DMS153 (cell line): Measurements from ENCODE around the gene JKAMP.

ENCODE experiments used
- DNase-seq: peaks from one replicate; lab custom pipeline; 2025; lab: John Stamatoyannopoulos, UW

JKAMP gene

GRCh38 chr14:59541731-59542130 is 57.4 kb downstream of the JKAMP start:
- no peak for DNase-seq

DNA sequence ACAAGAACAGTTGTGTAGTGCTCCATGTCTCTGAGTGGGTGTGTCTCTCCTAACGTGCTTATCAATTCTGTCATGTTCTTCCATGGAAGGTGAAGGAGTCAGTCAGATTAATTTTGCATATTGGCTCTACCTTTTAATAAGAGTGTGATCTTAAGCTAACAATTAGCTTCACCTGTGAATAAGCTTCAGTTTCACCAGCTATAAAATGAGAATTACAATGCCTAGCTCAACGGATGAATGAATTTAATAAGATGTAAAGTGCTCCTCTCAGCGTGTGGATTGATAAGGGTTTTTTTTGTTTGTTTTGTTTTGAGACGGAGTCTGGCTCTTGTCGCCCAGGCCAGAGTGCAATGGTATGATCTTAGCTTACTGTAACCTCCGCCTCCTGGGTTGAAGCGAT is 59.6 kb downstream of the JKAMP start:
- DNase-seq: no peak

DNA sequence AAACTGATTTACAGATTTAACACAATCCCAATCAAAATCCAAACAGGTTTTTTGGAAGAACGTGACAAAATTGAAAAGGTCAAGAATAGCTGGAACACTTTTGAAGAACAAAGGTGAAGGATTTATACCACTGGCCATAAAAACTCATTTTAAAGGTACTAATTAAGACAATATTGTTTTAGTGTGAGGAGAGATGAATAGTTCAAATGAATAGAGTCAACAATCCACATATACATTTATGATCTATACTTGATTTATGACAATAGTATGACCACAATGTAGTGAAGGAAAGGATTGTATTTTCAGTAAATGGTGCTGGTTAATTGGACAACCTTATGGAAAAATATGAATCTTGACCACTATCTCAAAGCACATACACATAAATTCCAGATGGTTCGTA is 63.0 kb downstream of the JKAMP start:
- DNase-seq: no peak
